K562 (cell line): ENCODE measurements around the gene ALDH16A1. TPM values are rescaled to one million over a fixed set of nuclear protein-coding genes. Genes with fewer than 3 reads are reported as not detected.

Experiments
- CAMTA2 ChIP-seq: fragments of 250-450 bp; sonication (Bioruptor Pico); conservative IDR thresholded peaks from 2 replicates; pipeline ENCODE4 v1.5.1; 2022
- CTCF ChIP-seq, 3 experiments: IDR thresholded peaks in 2 of 3; conservative IDR thresholded peaks in 1 of 3; 2 replicates each; pipeline ENCODE4 v1.5.1; 2011 to 2012; ENCODE audit warnings: low read length in 3 of 3, mild to moderate bottlenecking in 3 of 3, control low read depth in 2 of 3, improper control_type of control experiment in 1 of 3, inconsistent platforms in 1 of 3, low read depth in 1 of 3, mixed read lengths in 1 of 3, moderate library complexity in 1 of 3; ENCODE audit not compliant: insufficient read depth in 2 of 3
- CUX1 ChIP-seq: fragments of 200-800 bp; sonication (Bioruptor generic); IDR thresholded peaks from 2 replicates; pipeline ENCODE4 v1.6.1; 2016; ENCODE audit warnings: missing genetic modification characterization, missing compliant biosample characterization
- GATAD2B ChIP-seq: fragments of 450-650 bp; IDR thresholded peaks from 2 replicates; pipeline ENCODE4 v1.6.1; 2017; ENCODE audit warnings: mild to moderate bottlenecking, borderline replicate concordance
- L3MBTL2 ChIP-seq: fragments of 450-650 bp; IDR thresholded peaks from 2 replicates; pipeline ENCODE4 v1.6.1; 2016; ENCODE audit warnings: mild to moderate bottlenecking, moderate library complexity
- NCOR1 ChIP-seq: fragments of 450-650 bp; IDR thresholded peaks from 2 replicates; pipeline ENCODE4 v1.6.1; 2016; ENCODE audit warnings: mild to moderate bottlenecking, moderate library complexity
- PTTG1 ChIP-seq: fragments of 450-650 bp; IDR thresholded peaks from 2 replicates; pipeline ENCODE4 v1.6.1; 2016; ENCODE audit warnings: low read depth, mild to moderate bottlenecking, missing genetic modification characterization, missing compliant biosample characterization
- RBBP5 ChIP-seq: fragments of 200-600 bp; sonication (generic); IDR thresholded peaks from 2 replicates; pipeline ENCODE4 v1.6.1; 2012; ENCODE audit warnings: borderline replicate concordance, mild to moderate bottlenecking, low read length, control low read depth, inconsistent platforms; ENCODE audit not compliant: insufficient read depth, poor library complexity, severe bottlenecking
- TAF1 ChIP-seq: IDR thresholded peaks from 2 replicates; pipeline ENCODE4 v1.6.1; 2011; ENCODE audit warnings: mild to moderate bottlenecking, low read length, moderate library complexity; ENCODE audit not compliant: insufficient read depth, control insufficient read depth, severe bottlenecking; ENCODE audit errors: extremely low read depth
- TAF15 ChIP-seq: fragments of 200-400 bp; formaldehyde crosslinking; IDR thresholded peaks from 2 replicates; pipeline ENCODE4 v1.6.1; 2017; ENCODE audit warnings: mild to moderate bottlenecking, low read depth, low read length, moderate library complexity
- TGIF2 ChIP-seq: sonication (generic); formaldehyde crosslinking; IDR thresholded peaks from 2 replicates; pipeline ENCODE4 v1.8.1; 2022; ENCODE audit warnings: mild to moderate bottlenecking, missing genetic modification reagents, moderate library complexity
- THRAP3 ChIP-seq: fragments of 450-650 bp; IDR thresholded peaks from 2 replicates; pipeline ENCODE4 v1.6.1; 2016; ENCODE audit warnings: mild to moderate bottlenecking, inconsistent platforms, borderline replicate concordance
- U2AF1 ChIP-seq: fragments of 200-400 bp; formaldehyde crosslinking; optimal IDR thresholded peaks from 2 replicates; pipeline ENCODE3; 2017; ENCODE audit warnings: mild to moderate bottlenecking, low read depth, low read length, moderate library complexity
- XRCC3 ChIP-seq: fragments of 450-650 bp; IDR thresholded peaks from 2 replicates; pipeline ENCODE4 v1.6.1; 2017; ENCODE audit warnings: mild to moderate bottlenecking, moderate library complexity
- ZNF311 ChIP-seq: fragments of 250-450 bp; sonication (Bioruptor Pico); IDR thresholded peaks from 2 replicates; pipeline ENCODE4 v1.4.0; 2020; ENCODE audit warnings: mild to moderate bottlenecking, moderate library complexity
- polyA plus RNA-seq, 8 experiments: library from polyadenylated mRNA; depleted of rRNA in 4 of 8; stranded (reverse) in 5 of 8; unstranded in 3 of 8; fragments of >200 nt; fragmentation: Nextera tagmentation in 2 of 8; fragmentation: Illumina TruSeq in 1 of 8; extraction: Ambion mirVana in 2 of 8; extraction: Trizol in 1 of 8; gene quantifications; 2 replicates each; pipeline versions ENCODE4 v1.2.1 to v1.2.3, GENCODE V29; 2011 to 2014; ENCODE audit warnings: inconsistent platforms in 1 of 8, missing spikeins in 1 of 8
- total RNA-seq, 7 experiments: library from RNA; depleted of rRNA in 6 of 7; stranded (reverse); fragments of >200 nt in 6 of 7; fragmentation: Illumina TruSeq in 2 of 7; extraction: Trizol in 2 of 7; gene quantifications; 2 replicates each; pipeline versions ENCODE4 v1.2.1 to v1.2.3, GENCODE V29; 2011 to 2021; ENCODE audit warnings: low replicate concordance in 1 of 7
- TF ChIP-seq, protein P1 (sequence below): fragments of 200-400 bp; formaldehyde crosslinking; IDR thresholded peaks from 2 replicates; pipeline ENCODE4 v1.6.1; 2017; ENCODE audit warnings: mild to moderate bottlenecking, low read depth, low read length, moderate library complexity
- TF ChIP-seq, protein P2 (sequence below): fragments of 450-650 bp; IDR thresholded peaks from 2 replicates; pipeline ENCODE4 v1.6.1; 2014; ENCODE audit warnings: low read depth, mild to moderate bottlenecking, moderate library complexity, borderline replicate concordance

ALDH16A1 gene
- total and polyA plus RNA-seq, 9 of the 15 experiments (the other 6 are each of a cell fraction or from before 2014, with no cell fraction given), result 2.2 to 52.2 (median 7.6) TPM

DNA sequence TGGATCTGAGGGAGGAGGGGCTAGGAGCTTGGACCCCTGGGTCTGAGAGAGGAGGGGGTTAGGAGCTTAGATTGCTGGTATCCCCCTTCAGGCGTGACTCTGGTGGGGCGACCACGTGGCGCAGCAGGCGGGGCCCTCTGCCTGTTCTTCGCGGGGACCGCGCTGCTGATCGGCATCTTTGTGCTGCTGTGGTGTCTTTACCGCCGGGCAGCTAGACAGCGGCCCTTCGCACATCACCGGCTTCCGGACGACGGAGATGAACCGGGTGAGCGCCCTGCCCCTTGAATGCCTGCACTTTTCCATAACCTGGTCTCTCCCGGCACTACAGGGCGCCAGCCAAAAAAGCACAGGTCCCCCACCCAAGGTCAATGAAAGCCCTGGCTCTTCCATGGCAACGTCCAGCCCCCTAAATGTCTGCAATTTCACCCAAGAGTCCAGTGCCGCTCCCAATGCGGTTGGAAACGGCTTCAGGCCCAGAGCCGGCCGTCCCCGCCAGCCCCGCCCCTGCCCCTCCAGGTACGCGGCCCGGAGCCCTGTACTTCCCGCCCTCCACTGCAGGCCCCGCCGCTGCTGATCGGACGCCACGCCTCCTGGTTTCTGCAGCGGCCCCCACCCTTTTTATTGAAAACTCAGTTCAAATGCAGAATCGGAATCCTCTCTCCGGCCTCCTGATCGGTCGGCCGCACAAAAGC, 25.0 kb upstream of the ALDH16A1 start (continued):
- TF ChIP-seq, protein P1, sequence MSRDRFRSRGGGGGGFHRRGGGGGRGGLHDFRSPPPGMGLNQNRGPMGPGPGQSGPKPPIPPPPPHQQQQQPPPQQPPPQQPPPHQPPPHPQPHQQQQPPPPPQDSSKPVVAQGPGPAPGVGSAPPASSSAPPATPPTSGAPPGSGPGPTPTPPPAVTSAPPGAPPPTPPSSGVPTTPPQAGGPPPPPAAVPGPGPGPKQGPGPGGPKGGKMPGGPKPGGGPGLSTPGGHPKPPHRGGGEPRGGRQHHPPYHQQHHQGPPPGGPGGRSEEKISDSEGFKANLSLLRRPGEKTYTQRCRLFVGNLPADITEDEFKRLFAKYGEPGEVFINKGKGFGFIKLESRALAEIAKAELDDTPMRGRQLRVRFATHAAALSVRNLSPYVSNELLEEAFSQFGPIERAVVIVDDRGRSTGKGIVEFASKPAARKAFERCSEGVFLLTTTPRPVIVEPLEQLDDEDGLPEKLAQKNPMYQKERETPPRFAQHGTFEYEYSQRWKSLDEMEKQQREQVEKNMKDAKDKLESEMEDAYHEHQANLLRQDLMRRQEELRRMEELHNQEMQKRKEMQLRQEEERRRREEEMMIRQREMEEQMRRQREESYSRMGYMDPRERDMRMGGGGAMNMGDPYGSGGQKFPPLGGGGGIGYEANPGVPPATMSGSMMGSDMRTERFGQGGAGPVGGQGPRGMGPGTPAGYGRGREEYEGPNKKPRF, result no peak
- TF ChIP-seq TAF1, result no peak
- no peak for TF ChIP-seq THRAP3
- TF ChIP-seq U2AF1, result no peak
- no peak for TF ChIP-seq ZNF311 (CRISPR knock-in tag)
- TF ChIP-seq, protein P2, sequence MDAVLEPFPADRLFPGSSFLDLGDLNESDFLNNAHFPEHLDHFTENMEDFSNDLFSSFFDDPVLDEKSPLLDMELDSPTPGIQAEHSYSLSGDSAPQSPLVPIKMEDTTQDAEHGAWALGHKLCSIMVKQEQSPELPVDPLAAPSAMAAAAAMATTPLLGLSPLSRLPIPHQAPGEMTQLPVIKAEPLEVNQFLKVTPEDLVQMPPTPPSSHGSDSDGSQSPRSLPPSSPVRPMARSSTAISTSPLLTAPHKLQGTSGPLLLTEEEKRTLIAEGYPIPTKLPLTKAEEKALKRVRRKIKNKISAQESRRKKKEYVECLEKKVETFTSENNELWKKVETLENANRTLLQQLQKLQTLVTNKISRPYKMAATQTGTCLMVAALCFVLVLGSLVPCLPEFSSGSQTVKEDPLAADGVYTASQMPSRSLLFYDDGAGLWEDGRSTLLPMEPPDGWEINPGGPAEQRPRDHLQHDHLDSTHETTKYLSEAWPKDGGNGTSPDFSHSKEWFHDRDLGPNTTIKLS, result peak; percentile 52; the same call in 1 of the 2 replicates
- TF ChIP-seq TAF15, result no peak
- TF ChIP-seq PTTG1 (tag), result no peak
- no peak for TF ChIP-seq GATAD2B
- no peak for TF ChIP-seq NCOR1
- peak; percentile 93 for TF ChIP-seq L3MBTL2
- no peak for TF ChIP-seq CAMTA2 (CRISPR knock-in tag)
- TF ChIP-seq XRCC3, result no peak
- no peak for TF ChIP-seq TGIF2 (CRISPR knock-in tag)
- TF ChIP-seq RBBP5, result peak; percentile 33
- TF ChIP-seq CUX1, result no peak
- TF ChIP-seq CTCF (IDR thresholded peaks at IDR 0.05 in 2 of 3, conservative IDR thresholded peaks at IDR 0.05 in 1 of 3; ENCODE audit: insufficient read depth in 2 of 3, low read depth in 1 of 3, low read length in 3 of 3), result no peak
